WERI-Rb-1 (cell line): Measurements from ENCODE around the gene MAGEA8.
"Not testable (repeated sequence)": the region's sequence is repeated elsewhere in the genome, so short reads cannot be mapped to it uniquely, and the experiment has no call there.

Experiments
- DNase-seq: peaks from one replicate; pipeline ENCODE4 v3.0.0-alpha.2; 2020
- H3K27ac ChIP-seq: fragments of 250-450 bp; sonication (Bioruptor Pico); 2 replicates; pipeline ENCODE4 v1.5.1; 2020; ENCODE audit warnings: mild to moderate bottlenecking, moderate library complexity
- H3K27me3 ChIP-seq: fragments of 250-450 bp; sonication (Bioruptor Pico); 2 replicates; pipeline ENCODE4 v1.5.1; 2021; ENCODE audit warnings: mild to moderate bottlenecking, low read depth, moderate library complexity; ENCODE audit not compliant: insufficient read depth, severe bottlenecking
- H3K36me3 ChIP-seq: fragments of 250-450 bp; sonication (Bioruptor Pico); 2 replicates; pipeline ENCODE4 v1.5.1; 2020; ENCODE audit warnings: mild to moderate bottlenecking, moderate library complexity
- H3K4me3 ChIP-seq: 2 replicates; pipeline ENCODE4 v1.5.1; 2011; ENCODE audit warnings: low read depth, mild to moderate bottlenecking, control low read depth, low read length
- H3K9me3 ChIP-seq: fragments of 250-450 bp; sonication (Bioruptor Pico); 2 replicates; pipeline ENCODE4 v1.5.1; 2021; ENCODE audit warnings: mild to moderate bottlenecking, moderate library complexity; ENCODE audit not compliant: severe bottlenecking
- TF ChIP-seq, protein P1 (sequence below): IDR thresholded peaks from 2 replicates; pipeline ENCODE4 v1.5.1; 2011; ENCODE audit warnings: low read depth, mild to moderate bottlenecking, control low read depth, inconsistent platforms, low read length

The MAGEA8 gene

DNA sequence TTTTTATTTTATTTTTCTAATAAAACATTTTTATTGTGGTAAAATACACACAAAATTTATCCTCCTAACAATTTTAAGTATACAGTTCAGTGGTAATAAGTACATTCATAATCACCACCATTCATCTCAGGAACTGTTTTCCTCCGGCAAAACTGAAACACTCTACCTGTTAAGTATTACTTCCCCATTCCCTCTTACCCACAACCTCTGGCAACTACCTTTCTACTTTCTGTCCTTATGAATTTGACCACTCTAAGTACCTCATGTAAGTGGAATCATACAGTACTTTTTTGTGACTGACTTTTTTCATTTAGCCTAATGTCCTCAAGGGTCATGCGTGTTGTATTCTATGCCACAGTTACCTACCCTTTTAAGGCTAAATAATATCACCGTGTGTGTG lies 27.3 kb downstream of the MAGEA8 start:
- Histone ChIP-seq H3K4me3 (no peak overlapping the region), H3K9me3 (no peaks in the 10 kb centered on the region), H3K27ac (no peak overlapping the region), H3K36me3 (no peaks in the 10 kb centered on the region), H3K27me3 (no peaks in the 10 kb centered on the region)
- no peak for DNase-seq
- TF ChIP-seq, protein P1, sequence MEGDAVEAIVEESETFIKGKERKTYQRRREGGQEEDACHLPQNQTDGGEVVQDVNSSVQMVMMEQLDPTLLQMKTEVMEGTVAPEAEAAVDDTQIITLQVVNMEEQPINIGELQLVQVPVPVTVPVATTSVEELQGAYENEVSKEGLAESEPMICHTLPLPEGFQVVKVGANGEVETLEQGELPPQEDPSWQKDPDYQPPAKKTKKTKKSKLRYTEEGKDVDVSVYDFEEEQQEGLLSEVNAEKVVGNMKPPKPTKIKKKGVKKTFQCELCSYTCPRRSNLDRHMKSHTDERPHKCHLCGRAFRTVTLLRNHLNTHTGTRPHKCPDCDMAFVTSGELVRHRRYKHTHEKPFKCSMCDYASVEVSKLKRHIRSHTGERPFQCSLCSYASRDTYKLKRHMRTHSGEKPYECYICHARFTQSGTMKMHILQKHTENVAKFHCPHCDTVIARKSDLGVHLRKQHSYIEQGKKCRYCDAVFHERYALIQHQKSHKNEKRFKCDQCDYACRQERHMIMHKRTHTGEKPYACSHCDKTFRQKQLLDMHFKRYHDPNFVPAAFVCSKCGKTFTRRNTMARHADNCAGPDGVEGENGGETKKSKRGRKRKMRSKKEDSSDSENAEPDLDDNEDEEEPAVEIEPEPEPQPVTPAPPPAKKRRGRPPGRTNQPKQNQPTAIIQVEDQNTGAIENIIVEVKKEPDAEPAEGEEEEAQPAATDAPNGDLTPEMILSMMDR, result no peak

DNA sequence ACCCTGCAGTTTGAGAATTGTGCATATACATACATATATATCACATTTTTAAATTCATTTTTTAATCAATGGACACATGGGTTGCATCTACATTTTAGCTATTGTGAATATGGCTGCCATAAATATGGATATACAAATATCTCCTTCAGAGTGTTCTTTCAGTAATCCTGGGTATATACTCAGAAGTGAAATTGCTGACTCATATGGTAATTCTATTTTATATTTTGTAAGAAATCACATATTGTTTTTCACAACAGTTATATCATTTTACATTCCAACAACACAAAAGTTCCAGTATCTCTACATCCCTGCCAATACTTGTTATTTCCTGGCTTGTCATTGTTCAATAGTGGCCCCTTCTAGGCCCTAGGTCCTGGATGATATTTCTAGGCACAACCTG lies 27.7 kb downstream of the MAGEA8 start:
- Histone ChIP-seq H3K9me3 (no peaks in the 10 kb centered on the region), H3K27ac (no peak overlapping the region), H3K36me3 (no peaks in the 10 kb centered on the region), H3K4me3 (no peak overlapping the region), H3K27me3 (no peaks in the 10 kb centered on the region)
- no peak for DNase-seq
- TF ChIP-seq, protein P1, result no peak

DNA sequence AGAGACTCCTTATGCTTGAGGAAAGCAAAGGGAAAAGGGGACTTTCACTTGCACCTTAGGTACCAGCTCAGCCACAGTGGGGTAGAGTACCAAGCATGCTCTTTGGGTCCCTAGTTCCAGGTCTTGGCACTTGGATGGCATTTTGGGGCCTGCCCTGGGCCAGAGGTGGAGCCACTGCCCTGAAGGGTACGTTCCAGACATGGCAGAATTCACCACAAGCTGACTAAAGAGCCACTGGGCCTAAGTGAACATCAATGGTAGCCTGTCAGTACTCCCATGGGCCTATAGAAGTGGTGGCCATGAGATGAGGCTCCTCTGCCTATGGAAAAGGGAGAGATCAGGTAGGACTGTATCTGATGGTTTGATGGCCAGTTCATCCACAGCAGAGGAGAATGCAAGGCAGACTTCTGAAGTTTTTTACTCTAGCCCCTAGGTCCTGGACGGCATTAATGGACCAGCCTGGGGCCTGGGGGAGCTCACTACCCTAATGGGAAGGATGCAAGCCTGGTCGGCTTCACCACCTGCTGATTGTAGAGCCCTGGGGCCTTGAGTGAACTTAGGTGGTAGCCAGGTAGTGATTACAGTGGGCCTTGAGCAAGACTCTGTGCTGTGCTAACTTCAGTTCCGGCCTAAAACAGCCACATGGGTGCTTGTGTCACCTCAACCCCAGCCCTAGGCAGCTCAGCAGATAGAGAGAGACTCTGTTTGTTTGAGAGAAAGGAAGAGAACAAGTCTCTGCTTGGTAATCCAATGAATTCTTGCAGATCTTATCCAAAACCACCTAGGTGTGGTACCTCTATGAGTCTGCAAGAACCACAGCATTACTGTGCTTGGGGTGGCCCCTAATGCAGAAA lies 28.6 kb downstream of the MAGEA8 start:
- no peaks in the 10 kb centered on the region for H3K9me3 ChIP-seq
- TF ChIP-seq, protein P1, result no peak
- H3K27ac ChIP-seq, result no peak overlapping the region
- H3K4me3 ChIP-seq, result no peak overlapping the region
- DNase-seq, result no peak
- no peaks in the 10 kb centered on the region for H3K27me3 ChIP-seq
- H3K36me3 ChIP-seq, result no peaks in the 10 kb centered on the region

DNA sequence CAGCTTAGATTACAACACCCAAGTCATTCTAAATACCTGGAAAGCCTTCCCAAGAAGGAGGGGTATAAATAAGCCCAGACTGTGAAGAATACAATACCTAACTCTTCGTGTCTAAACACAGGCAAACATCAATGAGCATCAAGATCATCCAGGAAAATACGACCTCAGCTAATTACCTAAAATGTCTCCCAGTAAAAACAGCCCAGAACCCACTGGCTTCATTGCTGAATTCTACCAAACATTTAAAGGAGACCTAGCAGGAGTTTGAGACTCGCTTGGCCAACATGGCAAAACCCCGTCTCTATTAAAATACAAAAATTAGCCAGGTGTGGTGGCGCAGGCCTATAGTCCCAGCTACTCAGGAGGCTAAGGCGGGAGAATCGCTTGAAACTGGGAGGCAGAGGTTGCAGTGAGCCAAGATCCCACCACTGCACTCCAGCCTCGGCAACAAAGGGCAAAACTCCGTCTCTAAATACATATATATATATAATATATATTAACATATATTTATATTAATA lies 29.3 kb downstream of the MAGEA8 start:
- H3K9me3 ChIP-seq, result no peaks in the 10 kb centered on the region
- no peak overlapping the region for H3K4me3 ChIP-seq
- no peaks in the 10 kb centered on the region for H3K36me3 ChIP-seq
- TF ChIP-seq, protein P1, result no peak
- no peaks in the 10 kb centered on the region for H3K27me3 ChIP-seq
- DNase-seq, result no peak
- no peak overlapping the region for H3K27ac ChIP-seq

DNA sequence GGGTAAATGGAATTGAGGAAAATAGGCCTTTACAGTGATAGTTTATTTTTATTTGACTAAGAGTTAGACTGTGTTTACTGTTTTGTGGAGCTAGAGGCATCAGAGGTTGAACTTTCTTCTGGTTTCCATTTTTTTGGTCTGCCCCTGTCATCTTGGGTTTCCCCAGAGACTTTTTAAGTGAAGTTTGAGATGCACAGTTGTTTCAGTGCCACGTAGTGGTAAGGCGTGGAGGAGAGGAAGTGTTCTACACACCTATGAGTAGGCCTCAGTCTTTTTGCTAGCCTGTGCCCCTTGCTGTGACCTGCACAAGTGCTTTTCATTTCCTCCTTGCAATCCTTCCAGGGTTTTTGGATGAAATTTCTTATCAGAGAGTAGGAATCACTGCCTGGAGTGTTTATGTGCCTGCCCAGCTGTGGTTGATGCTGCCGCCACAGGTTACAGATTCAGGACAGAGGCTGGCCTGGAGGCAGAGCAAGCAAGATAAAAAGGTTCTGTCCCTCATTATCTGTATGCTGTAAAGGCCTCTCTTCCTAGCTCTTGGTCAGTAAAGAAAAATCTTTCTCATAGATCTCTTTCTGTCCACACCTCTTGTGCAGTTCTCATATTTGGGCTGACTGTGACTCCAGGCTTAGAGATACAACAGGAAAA lies 35.9 kb downstream of the MAGEA8 start:
- H3K27me3 ChIP-seq, result no peaks in the 10 kb centered on the region

DNA sequence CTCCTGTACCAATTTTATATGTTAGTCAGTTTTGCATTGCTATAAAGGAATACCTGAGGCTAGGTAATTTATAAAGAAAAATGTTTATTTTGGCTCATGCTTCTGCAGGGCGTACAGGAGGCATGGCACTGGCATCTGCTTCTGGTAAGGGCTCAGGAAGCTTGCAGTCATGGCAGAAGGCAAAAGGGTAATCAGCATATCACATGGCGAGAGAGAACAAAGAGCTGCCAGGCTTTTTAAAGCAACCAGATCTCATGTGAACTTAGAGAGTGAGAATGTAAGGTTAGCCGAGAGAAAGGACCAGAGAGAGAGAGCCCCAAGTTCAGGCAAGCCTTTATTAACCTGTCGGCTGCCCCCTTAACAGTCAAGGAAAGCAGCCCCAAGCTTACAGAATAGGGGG lies 42.9 kb downstream of the MAGEA8 start:
- not testable (repeated sequence) for H3K36me3 ChIP-seq, H3K9me3 ChIP-seq, DNase-seq, H3K27me3 ChIP-seq, H3K4me3 ChIP-seq, H3K27ac ChIP-seq

More for the DNA sequence above, 35.9 kb downstream of the MAGEA8 start:
- TF ChIP-seq, protein P1, result no peak
- no peaks in the 10 kb centered on the region for H3K36me3 ChIP-seq
- no peak for DNase-seq
- H3K4me3 ChIP-seq, result no peak overlapping the region
- H3K27ac ChIP-seq, result no peak overlapping the region
- no peaks in the 10 kb centered on the region for H3K9me3 ChIP-seq

- not testable (repeated sequence) for H3K27me3 ChIP-seq, H3K4me3 ChIP-seq, DNase-seq, H3K27ac ChIP-seq, H3K9me3 ChIP-seq, H3K36me3 ChIP-seq
These were observed 43.5 kb downstream of the MAGEA8 start for GRCh38 chrX:149924434-149924833.

DNA sequence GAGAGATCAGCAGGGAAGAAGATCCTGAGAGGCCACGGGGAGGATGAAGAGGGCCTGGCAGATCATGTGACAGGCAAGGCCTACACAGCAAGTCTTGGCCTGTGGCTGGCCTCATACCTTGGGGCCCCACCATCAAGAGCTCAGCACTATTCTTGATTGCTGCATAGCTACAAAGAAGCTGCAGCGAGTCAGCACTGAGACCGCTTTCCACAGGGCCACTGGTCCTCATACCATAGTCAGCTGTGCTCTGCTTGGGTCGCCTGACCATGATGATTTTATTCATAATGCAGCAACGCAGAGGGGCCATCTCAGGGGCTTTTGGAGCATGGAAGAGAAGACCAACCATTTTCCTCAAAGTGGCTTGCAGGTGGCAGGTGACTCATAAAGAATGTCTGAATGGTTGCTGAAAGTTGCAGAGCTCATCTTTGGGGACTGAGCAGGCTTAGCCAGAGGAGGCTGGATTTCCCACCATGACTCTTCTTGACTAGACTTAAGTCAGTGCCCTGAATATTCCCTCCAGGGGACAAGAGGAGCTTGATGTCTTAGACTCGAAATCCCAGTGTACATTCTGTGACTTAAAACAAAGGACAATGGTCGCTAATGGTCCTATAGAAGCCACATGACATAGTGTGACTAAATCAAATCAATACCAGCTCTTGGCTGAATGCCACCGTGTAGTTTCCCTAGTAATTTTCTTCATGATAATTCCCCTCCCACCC lies 46.4 kb downstream of the MAGEA8 start:
- not testable (repeated sequence) for H3K4me3 ChIP-seq, DNase-seq, H3K27me3 ChIP-seq, H3K36me3 ChIP-seq, H3K27ac ChIP-seq, H3K9me3 ChIP-seq

GRCh38 chrX:149927964-149928258 lies 46.9 kb downstream of the MAGEA8 start:
- not testable (repeated sequence) for H3K27me3 ChIP-seq, H3K27ac ChIP-seq, H3K4me3 ChIP-seq, DNase-seq, H3K36me3 ChIP-seq, H3K9me3 ChIP-seq
